ENCODE results near the gene FAM13A.

FAM13A gene

DNA sequence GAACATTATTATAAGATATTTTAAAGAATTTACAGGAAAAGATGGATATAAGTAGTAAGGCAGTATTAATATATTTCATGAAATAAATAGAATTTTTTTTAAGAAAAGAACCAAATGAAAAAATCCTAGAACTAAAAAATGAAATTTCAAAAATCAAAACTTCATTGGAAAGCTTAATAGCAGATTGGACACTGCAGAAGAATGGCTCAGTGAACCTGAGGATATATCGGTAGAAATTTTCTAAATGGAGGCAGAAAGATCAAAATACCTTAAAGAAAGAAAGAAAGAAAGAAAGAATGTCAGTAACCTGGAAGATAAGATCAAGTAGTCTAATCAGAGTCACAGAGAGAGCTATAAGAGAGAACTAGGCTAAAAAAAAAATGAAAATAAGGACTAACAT lies 21.3 kb upstream of the FAM13A start:
- TF ChIP-seq, protein P1, sequence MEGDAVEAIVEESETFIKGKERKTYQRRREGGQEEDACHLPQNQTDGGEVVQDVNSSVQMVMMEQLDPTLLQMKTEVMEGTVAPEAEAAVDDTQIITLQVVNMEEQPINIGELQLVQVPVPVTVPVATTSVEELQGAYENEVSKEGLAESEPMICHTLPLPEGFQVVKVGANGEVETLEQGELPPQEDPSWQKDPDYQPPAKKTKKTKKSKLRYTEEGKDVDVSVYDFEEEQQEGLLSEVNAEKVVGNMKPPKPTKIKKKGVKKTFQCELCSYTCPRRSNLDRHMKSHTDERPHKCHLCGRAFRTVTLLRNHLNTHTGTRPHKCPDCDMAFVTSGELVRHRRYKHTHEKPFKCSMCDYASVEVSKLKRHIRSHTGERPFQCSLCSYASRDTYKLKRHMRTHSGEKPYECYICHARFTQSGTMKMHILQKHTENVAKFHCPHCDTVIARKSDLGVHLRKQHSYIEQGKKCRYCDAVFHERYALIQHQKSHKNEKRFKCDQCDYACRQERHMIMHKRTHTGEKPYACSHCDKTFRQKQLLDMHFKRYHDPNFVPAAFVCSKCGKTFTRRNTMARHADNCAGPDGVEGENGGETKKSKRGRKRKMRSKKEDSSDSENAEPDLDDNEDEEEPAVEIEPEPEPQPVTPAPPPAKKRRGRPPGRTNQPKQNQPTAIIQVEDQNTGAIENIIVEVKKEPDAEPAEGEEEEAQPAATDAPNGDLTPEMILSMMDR (IDR thresholded peaks at IDR 0.05; ENCODE audit: low read length, missing control alignments), result no peak

DNA sequence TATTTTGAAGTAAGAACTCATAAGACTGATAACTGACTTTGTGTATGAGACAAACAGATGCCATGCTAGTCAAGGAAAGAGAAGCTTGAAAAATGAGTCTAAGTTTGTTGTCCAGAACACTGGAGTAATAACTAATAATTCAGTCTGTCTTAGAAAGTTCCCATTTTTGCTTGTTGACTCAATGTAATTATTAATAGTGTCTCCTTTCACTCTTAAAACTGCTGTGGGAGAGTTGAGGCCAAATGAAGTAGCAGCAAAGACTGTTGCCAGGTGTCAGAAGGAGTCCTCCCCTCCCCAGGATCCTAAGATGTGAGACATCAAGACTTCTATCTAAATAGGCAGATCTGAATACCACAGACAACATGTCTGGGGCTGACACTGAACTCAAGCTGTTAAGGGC lies 20.8 kb upstream of the FAM13A start:
- TF ChIP-seq, protein P1 (IDR thresholded peaks at IDR 0.05; ENCODE audit: low read length, missing control alignments), result no peak
- no peak overlapping the region for H3K4me3 ChIP-seq (replicated peaks; ENCODE audit: low read depth, low read length)
- DNase-seq (ENCODE audit: low read depth), result no peak

More for the DNA sequence above, 21.3 kb upstream of the FAM13A start:
- no peak overlapping the region for H3K4me3 ChIP-seq (replicated peaks; ENCODE audit: low read depth, low read length)
- DNase-seq (ENCODE audit: low read depth), result no peak

DNA sequence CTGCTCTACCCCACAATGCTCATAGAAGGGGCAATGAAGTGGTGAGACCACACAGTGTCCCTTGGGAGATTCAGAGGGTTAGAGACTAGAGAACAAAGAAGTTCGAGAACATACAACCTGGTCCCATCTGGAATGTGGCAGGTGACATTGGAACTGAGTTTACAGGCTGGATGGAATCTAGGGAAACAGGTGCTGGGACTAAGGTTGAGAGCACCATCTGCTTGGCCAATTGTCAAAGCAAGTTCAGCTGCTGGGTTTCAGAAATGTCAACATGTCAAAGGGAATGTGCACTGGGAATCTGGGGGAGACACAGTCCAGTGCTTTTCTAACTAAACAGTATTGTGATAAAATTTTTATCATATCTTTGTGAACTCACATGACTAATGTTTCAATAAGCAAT lies 15.9 kb upstream of the FAM13A start:
- H3K4me3 ChIP-seq (replicated peaks; ENCODE audit: low read depth, low read length), result no peak overlapping the region
- DNase-seq (ENCODE audit: low read depth), result no peak
- TF ChIP-seq, protein P1 (IDR thresholded peaks at IDR 0.05; ENCODE audit: low read length, missing control alignments), result no peak

DNA sequence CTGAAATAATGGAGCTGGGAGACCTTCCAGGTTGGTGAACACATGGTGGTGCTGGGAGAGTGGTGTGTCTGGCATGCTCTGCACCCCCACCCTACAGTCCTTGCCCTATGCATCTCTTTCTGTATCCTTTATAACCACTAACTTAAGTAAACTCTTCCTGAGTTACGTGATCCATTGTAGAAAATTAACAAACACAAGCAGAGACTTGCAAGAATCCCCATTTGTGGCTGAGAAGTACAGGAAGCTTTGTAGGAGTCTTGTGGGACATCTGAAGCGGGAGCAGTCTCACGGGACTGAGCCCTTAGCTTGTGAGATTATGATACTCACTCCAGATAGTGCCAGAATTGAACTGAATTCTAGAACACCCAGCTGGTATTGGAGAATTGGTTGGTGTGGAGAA lies 14.3 kb upstream of the FAM13A start:
- no peak overlapping the region for H3K4me3 ChIP-seq (replicated peaks; ENCODE audit: low read depth, low read length)
- TF ChIP-seq, protein P1 (IDR thresholded peaks at IDR 0.05; ENCODE audit: low read length, missing control alignments), result no peak
- no peak for DNase-seq (ENCODE audit: low read depth)

DNA sequence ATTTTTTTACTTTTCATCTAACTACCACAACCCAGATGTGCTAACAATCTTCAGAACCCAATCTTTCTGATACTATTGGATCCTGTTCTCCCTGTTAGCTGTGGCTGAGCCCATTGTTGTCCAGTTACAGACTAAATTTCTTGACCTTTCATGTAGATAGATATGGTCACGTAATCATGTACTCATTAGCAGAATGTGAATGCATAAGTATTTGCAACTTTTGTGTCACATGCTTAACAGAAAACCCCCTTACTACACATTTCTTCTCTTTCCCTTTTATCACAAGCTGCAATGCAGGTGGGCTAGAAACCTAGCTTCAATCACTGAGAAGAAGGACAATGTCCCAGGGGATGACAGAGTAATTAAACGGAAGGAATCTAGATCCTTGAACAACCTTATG lies 13.1 kb upstream of the FAM13A start:
- no peak for DNase-seq (ENCODE audit: low read depth)
- no peak overlapping the region for H3K4me3 ChIP-seq (replicated peaks; ENCODE audit: low read depth, low read length)
- TF ChIP-seq, protein P1 (IDR thresholded peaks at IDR 0.05; ENCODE audit: low read length, missing control alignments), result no peak

DNA sequence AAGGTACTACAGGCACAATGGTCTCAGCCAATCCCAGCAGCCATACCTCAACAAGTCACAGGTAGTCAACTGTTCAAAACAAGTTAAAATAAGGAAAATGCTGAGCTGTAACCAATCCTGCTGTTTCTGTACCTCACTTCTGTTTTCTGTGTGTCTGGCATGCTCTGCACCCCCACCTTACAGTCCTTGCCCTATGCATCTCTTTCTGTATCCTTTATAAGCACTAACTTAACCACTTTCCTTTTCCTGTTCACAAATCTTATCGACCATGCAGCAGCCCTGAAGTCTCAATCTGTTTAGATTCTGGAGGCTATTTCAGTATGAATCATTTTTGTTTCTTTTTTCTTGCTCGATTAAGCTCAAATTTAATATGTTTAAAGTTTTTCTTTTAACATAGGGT lies 12.5 kb upstream of the FAM13A start:
- H3K4me3 ChIP-seq (replicated peaks; ENCODE audit: low read depth, low read length), result no peak overlapping the region
- DNase-seq (ENCODE audit: low read depth), result no peak
- TF ChIP-seq, protein P1 (IDR thresholded peaks at IDR 0.05; ENCODE audit: low read length, missing control alignments), result no peak

DNA sequence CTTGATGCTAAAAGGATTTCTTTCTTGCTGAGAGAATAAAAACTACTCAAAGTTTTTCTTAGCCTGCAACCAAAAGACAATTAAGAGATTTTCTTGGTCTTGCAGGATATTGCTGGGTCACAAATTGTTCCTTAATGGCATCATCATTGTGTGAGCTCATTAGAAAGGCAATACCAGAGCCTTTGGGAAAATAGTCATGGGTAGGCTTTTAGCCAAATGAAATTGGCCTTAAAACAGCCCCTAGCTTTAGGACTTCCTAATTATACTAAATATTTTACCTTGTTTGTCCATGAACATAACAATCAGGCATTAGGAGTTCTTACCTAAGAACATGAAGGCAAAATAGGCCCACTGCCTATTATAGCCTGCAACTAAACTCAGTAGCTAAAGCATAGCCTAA lies 10.4 kb upstream of the FAM13A start:
- TF ChIP-seq, protein P1 (IDR thresholded peaks at IDR 0.05; ENCODE audit: low read length, missing control alignments), result no peak
- H3K4me3 ChIP-seq (replicated peaks; ENCODE audit: low read depth, low read length), result no peak overlapping the region
- no peak for DNase-seq (ENCODE audit: low read depth)

Data from fibroblast of pulmonary artery (primary cell).